ENCODE data around the gene MRPL51. TPM values are rescaled to one million over a fixed set of nuclear protein-coding genes. Genes with fewer than 3 reads are reported as not detected.

MRPL51 gene
- total and polyA plus RNA-seq, 2 of the 8 experiments (the other 6 are each of a cell fraction or from before 2014, with no cell fraction given): 119 to 331 TPM

- Histone ChIP-seq H4K20me1 (replicated peaks in 1 of 2; ENCODE audit: control insufficient read depth in 1 of 2, insufficient read depth in 2 of 2, low read length in 2 of 2) (peaks cover 3 to 4% of the 10 kb centered on the region in 2 experiments), H3K27me3 (replicated peaks in 1 of 4; ENCODE audit: control insufficient read depth in 3 of 4, extremely low read depth in 1 of 4, insufficient read depth in 3 of 4, low read length in 3 of 4) (no peaks in the 10 kb centered on the region), H4K8ac (ENCODE audit: extremely low read depth, insufficient read depth, low read length) (no peak overlapping the region), H2AK5ac (ENCODE audit: low read depth, low read length) (no peak overlapping the region), H3K4me1 (replicated peaks in 1 of 4; ENCODE audit: control insufficient read depth in 3 of 4, insufficient read depth in 4 of 4, low read length in 3 of 4) (no peaks in the 10 kb centered on the region; a peak in 1 of 7 replicates), H3K56ac (replicated peaks; ENCODE audit: insufficient read length, low read depth, low read length) (no peak overlapping the region), H3K9ac (replicated peaks in 1 of 4; ENCODE audit: extremely low read depth in 1 of 4, low read depth in 3 of 4, low read length in 3 of 4) (no peak overlapping the region), H3K4me2 (ENCODE audit: insufficient read depth in 1 of 2, low read depth in 2 of 2, low read length in 2 of 2) (no peak overlapping the region), H3K27ac (ENCODE audit: low read depth, low read length) (no peak overlapping the region), H3K4me3 (ENCODE audit: extremely low read depth in 1 of 4, insufficient read depth in 2 of 4, low read depth in 3 of 4, low read length in 4 of 4) (no peak overlapping the region), H3K18ac (ENCODE audit: extremely low read depth, low read length) (no peak overlapping the region), H3K79me1 (ENCODE audit: low read depth, low read length) (peaks cover 2% of the 10 kb centered on the region), H2BK120ac (replicated peaks; ENCODE audit: low read depth, low read length) (no peak overlapping the region), H2BK12ac (ENCODE audit: low read depth, low read length) (no peak overlapping the region), H3K23ac (ENCODE audit: insufficient read length) (no peak overlapping the region), H3K9me3 (ENCODE audit: insufficient read depth in 2 of 2, low read depth in 1 of 2, low read length in 1 of 2) (no peaks in the 10 kb centered on the region), H4K5ac (ENCODE audit: insufficient read length, low read depth, low read length) (no peak overlapping the region), H2BK5ac (ENCODE audit: low read depth, low read length) (no peak overlapping the region), H3K14ac (ENCODE audit: insufficient read length) (no peak overlapping the region), H2BK20ac (ENCODE audit: low read length) (no peak overlapping the region), H3K36me3 (ENCODE audit: control insufficient read depth in 2 of 4, insufficient read depth in 4 of 4, low read length in 3 of 4) (peaks cover 7 to 52% (median 33%) of the 10 kb centered on the region in 4 experiments; a peak in 7 of 8 replicates), H3K23me2 (ENCODE audit: low read depth, low read length) (no peaks in the 10 kb centered on the region), H4K91ac (replicated peaks; ENCODE audit: insufficient read length, low read length) (no peak overlapping the region), H2BK15ac (ENCODE audit: low read length) (no peak overlapping the region), H3K79me2 (ENCODE audit: control insufficient read depth in 1 of 2, insufficient read depth in 2 of 2, low read length in 2 of 2) (peaks cover 0 to 39% of the 10 kb centered on the region in 2 experiments; a peak in 2 of 4 replicates), H2AFZ (ENCODE audit: low read length) (no peak overlapping the region), H3K4ac (replicated peaks; ENCODE audit: insufficient read length, low read depth, low read length) (no peak overlapping the region)
- DNase-seq (ENCODE audit: low read depth in 1 of 2, low spot score in 2 of 2) (no peak), FAIRE-seq (no peak)
- CTCF ChIA-PET (ENCODE audit: partially characterized antibody): interaction anchor here (0.8 to 2.6 kb wide), 3 partner anchors 13 to 174 kb away, joined by 3 to 5 read pairs (median 4); no protein-coding TSS in a partner anchor
- no peak for TF ChIP-seq CEBPB (IDR thresholded peaks at IDR 0.05; ENCODE audit: low read depth, low read length)
- TF ChIP-seq SIN3A (conservative IDR thresholded peaks at IDR 0.05 in 1 of 2, IDR thresholded peaks at IDR 0.05 in 1 of 2; ENCODE audit: low read depth in 1 of 2, low read length in 2 of 2): no peak
- TF ChIP-seq GTF2F1 (IDR thresholded peaks at IDR 0.05; ENCODE audit: borderline replicate concordance, low read depth, low read length): no peak
- no peak for TF ChIP-seq CBX8 (IDR thresholded peaks at IDR 0.05; ENCODE audit: borderline replicate concordance, low read depth, low read length)
- no peak for TF ChIP-seq TEAD4 (IDR thresholded peaks at IDR 0.05; ENCODE audit: low read depth, low read length)
- TF ChIP-seq KDM4A (IDR thresholded peaks at IDR 0.05; ENCODE audit: low read depth, low read length, severe bottlenecking): no peak
- WGBS, 2 experiments (ENCODE audit: extremely low coverage in 1 of 2, insufficient coverage in 1 of 2, insufficient read length in 1 of 2, insufficient replicate concordance in 2 of 2, low coverage in 1 of 2, low lambda C conversion rate in 2 of 2, missing lambda C conversion rate in 1 of 2): 90% methylated on average over 2 of the region's 2 CpGs; no CpG with 5 or more reads in 1 of the 2 experiments
- POLR2A ChIA-PET (ENCODE audit: partially characterized antibody): interaction anchor here (0.6 to 2.6 kb wide), 10 partner anchors 10 to 172 kb away, joined by 3 to 13 read pairs (median 3); partner anchors contain the start of gene GAPDH
Measured at GRCh38 chr12:6500466-6500865, 7.4 kb upstream of the MRPL51 start.

Data from H1 (cell line).